Stimulated activated CD4-positive, alpha-beta T cell treated with anti-CD3 and anti-CD28 coated beads, Interleukin-1b, Interleukin-23, amount 100 ng/mL, for 48 hours (primary cell): ENCODE results near the gene ENTREP3.

Experiments used
- DNase-seq: peaks from one replicate; pipeline ENCODE4 v3.0.0-alpha.2; 2020

ENTREP3 gene

GRCh38 chr1:155277902-155278688, 22.8 kb upstream of the ENTREP3 start:
- peak; percentile 83 for DNase-seq

DNA sequence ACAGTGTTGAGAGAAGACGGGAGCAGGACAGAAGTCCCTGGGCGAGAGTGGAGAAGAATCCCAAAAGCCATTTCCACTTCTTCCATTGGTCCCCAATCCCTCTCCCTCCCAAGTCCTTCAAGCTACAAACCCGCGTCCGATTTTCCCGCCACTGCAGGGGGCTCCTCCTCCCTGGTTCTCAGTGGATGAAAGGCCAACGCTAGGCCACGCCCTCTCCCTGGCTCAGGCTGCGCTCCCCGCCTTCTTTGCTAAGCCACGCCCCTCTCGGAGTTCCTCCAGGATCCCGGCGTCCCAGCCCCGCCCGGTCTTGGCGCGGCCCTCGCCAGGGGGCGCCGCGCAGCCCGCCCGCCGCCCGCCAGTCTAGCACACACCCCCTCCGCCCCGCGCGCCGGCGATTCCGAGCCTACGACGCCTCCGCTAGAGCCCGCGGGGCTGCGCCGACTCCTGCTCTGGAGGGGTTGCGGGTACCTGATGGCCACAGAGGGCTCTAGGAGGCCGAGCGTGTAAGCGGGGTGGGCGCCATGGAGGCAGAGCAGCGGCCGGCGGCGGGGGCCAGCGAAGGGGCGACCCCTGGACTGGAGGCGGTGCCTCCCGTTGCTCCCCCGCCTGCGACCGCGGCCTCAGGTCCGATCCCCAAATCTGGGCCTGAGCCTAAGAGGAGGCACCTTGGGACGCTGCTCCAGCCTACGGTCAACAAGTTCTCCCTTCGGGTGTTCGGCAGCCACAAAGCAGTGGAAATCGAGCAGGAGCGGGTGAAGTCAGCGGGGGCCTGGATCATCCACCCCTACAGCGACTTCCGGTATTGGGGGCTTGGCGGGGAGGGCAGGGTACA, 22.0 kb upstream of the ENTREP3 start, which contains the start of gene HCN3:
HCN3 (plus strand) TSS at position 394 of the 832 bp plus-strand sequence; CDS start at position 522, 128 bp downstream.
- DNase-seq: peak; percentile 95

- peak; percentile 98 for DNase-seq
Observed at GRCh38 chr1:155273343-155274245, 18.3 kb upstream of the ENTREP3 start, which contains the start of gene CLK2. Gene CLK2 (minus strand): TSS chr1:155273504. CDS start chr1:155270977, 2,527 bp downstream.

DNA sequence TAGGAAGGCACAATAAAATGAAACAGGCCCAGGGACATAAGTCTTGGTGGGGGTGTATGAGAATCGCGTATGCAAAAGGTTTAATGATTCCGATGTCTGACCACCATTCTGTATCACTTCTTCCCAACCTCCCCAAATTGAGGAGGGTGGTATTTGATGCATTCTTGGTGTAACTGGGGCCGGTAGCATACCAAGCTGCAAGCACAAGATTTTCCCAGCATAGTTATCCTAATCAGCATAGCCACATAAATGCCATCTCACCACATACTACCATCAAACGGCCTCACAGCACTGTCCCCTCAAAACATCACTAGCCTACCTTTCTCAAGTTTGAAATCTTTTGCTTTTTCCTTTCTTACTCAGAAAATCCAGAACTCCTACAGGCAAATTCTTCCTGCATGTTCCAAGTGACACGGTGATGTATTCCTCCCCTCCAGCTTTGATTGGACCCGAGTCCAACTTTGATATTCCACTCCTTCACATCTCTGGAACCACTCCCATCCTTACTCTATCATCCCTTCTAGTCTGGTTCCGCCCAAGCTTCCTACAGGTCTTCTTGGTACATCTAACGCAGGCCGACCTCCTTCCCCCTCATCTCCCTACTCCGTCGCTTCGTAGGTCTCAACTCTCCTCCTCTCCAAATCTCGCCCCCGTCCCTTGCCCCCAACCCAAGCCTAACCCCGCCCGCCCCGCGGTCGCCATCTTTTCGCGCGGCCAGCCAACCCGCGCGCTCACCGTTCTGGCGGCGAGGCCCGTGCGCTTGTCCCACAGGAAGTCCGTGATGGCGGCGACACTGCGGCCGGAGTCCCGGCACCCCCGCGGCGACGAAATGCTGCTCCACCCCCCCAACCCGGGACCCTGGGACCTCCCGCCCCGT, 17.4 kb upstream of the ENTREP3 start:
- DNase-seq: no peak

- no peak for DNase-seq
Observed at GRCh38 chr1:155269381-155269780, 14.1 kb upstream of the ENTREP3 start.

- no peak for DNase-seq
Observed at GRCh38 chr1:155268630-155269029, 13.3 kb upstream of the ENTREP3 start.

DNA sequence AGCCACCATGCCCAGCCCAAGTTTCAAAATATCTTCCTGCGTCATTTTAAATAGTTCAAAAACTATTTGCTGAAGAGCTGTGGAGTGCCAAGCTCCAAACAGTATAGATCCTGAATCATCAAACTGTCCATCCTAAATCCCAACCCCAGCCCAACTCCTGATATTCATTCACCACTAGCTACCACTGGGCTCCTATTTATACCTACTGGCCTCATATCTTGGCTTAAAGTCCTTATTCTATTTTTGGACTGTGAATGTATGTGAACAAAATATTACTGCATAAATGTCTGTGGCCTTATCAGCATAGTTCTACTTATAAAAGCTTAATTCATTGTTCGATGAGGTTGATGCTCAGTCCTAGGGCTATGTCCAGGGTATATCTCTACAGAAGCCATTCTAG, 12.1 kb upstream of the ENTREP3 start:
- DNase-seq: no peak

GRCh38 chr1:155266553-155266952, 11.3 kb upstream of the ENTREP3 start:
- DNase-seq: no peak

GRCh38 chr1:155263067-155263466, 7.8 kb upstream of the ENTREP3 start:
- no peak for DNase-seq

DNA sequence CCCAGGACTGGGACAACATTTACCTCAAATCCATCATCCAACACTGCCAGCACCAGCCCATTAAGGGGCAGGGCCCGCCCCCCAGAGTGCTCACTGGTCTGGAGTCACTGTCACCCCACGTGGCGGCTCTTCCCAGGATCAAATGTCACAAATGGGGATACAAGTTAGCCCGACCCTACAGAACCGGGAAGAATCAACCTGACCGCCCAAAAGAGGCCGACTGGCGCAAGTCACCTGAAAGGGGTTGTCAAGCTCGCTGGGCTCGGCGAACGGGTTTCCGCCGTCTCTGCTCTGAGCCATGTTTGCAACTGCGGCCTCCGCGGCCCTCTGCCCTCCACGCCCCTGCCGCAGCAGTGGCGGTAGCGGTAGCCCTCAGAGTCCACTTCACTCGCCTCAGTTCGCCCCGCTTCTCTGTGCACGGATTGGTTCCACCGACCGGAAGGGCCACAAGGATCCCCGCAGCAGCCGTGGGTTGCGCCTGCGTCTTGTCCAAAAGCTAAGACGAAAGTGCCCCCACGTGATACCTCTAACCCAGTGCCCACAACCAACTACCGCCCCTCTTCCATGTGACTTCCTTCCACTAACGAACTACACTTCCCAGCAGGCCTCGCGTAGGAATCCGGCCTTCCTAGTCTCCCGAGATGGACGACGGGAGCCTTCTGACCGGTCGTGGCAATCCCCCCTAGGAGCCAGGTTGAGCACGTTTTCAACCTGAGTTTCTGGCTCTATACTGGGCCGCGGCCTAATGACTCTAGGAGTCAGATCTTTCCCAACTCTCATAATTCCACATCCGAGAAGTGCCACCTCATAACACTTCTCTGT, 6.8 kb upstream of the ENTREP3 start, which contains the start of gene SCAMP3:
SCAMP3 (minus strand) TSS at position 509 of the 822 bp plus-strand sequence; CDS start at position 300, 209 bp downstream.
- peak; percentile 89 for DNase-seq

DNA sequence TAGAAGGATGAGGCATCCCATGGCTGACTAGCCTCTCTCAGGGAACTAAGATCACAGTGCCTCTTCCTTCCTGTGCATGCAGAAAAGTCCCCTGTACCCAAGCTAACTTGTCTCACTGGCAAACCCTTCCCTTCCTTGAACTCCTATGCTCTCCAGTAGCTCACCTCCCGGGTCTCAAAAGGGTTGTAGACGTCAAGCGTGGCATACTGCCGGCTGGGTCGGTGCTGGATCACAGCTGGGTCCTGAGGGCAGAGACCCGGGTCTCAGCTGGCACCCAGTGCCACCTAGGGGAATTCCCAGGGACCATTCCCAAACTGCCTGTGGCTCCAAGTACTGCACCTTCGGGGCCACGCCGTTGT, 6.2 kb upstream of the ENTREP3 start:
- peak; percentile 49 for DNase-seq

DNA sequence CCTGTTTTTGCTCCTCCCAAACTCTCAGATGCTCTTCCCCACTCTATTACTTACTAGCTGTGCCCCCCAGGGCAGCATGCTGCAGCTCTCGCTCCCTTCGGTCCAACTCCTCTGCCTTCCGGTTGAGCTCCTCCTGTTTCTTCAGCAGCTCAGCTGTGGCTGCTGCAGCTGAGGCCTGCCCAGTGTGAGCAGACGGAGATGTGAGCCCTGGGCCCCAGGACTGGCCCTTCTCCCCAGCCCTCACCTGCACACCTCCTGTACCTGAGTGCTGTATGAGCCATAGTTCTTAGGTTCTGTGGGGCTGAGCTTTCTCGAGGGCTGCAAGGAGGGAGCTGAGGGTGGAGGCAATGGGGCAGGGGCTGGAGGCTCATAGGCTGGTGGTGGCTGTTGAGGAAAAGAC, 5.0 kb upstream of the ENTREP3 start:
- DNase-seq: no peak

DNA sequence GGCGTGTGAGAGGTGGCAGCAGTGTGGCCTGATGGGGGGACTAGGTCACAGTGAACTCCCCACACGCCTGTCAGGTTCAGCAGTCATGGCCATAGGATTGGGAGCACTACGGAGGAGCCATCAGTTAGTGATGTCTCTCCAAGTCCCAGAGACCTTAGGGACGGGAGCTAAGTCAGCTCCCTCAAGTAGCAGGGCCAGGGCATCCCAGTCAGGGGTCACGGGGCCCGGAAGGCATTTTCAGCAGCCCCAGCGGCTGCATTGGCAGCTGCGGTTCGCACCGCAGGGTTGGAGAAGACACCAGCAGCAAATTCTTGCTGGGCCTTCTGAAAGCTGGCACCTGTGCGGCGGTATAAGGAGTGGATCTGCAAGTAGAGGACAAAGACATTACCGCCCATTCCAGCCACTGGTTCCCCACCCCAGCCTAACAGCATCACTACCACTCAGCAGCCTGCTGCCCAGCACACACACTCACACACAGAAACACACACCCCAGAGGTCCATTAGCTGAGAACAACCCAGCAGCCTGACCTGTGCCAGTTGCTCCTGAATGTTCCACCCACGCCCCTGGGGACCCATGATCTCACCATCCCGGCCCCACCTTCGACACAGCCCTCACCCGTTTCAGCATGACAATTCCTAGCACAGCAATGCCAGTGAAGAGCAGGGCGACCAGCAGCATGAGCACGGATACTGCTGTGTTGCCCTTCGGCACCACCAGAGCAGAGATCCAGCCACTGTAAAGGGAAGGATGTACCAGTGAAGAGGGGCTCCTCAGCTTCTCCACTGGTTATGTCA, 972 bp upstream of the ENTREP3 start:
- DNase-seq: no peak

DNA sequence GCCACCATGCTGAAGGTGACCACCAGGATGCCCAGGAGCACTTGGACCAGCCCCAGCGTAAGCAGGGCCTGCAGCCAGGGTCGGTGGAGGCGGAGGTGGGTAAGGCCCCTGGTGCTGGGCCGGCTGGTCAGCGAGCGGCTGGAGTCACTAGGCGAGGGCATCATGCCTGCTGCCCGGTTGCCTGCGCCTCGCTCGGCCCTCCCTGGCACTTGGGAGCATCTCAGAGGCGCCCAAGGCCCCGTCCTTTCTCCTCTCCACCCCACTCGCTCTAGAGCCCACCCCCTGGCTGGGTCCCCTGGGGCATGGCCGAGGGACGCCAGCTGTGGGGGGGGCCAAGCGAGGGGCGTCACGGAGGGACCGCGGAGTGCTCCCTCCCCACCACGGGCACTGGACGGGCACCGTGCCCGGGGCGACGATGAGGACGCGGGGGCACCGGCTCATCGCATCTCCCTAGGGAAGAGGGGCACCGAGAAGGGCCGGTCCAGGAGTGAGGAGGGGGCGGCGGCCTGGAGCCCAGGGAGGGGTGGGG, 505 bp downstream of the ENTREP3 start:
- DNase-seq: no peak

GRCh38 chr1:155254228-155254713, 1.0 kb downstream of the ENTREP3 start:
- no peak for DNase-seq

GRCh38 chr1:155253797-155254196, 1.5 kb downstream of the ENTREP3 start:
- no peak for DNase-seq

- no peak for DNase-seq
Observed at GRCh38 chr1:155253208-155253607, 2.1 kb downstream of the ENTREP3 start.

- no peak for DNase-seq
Observed at GRCh38 chr1:155251566-155251965, 3.7 kb downstream of the ENTREP3 start.
